Fibroblast of lung (primary cell): Measurements from ENCODE around the gene OAT. TPM values are rescaled to one million over a fixed set of nuclear protein-coding genes. Genes with fewer than 3 reads are reported as not detected.

Source experiments
- DNase-seq, 2 donors: peaks; one replicate each; pipeline versions ENCODE4 v3.0.0 to v3.0.0-alpha.2; 2010; ENCODE audit warnings: low read depth in 2 of 2
- H2AFZ ChIP-seq: 2 replicates; pipeline ENCODE4 v1.5.1; 2012; ENCODE audit warnings: low read length, control low read depth, inconsistent platforms
- H3K27ac ChIP-seq: 2 replicates; pipeline ENCODE4 v1.5.1; 2011; ENCODE audit warnings: low read length, control low read depth; ENCODE audit not compliant: insufficient read depth
- H3K27me3 ChIP-seq: 2 replicates; pipeline ENCODE4 v1.5.1; 2011; ENCODE audit warnings: mild to moderate bottlenecking, low read length; ENCODE audit not compliant: control insufficient read depth, insufficient read depth
- H3K36me3 ChIP-seq: 2 replicates; pipeline ENCODE4 v1.5.1; 2011; ENCODE audit warnings: low read length; ENCODE audit not compliant: control insufficient read depth, insufficient read depth
- H3K4me1 ChIP-seq: 2 replicates; pipeline ENCODE4 v1.5.1; 2011; ENCODE audit warnings: low read length; ENCODE audit not compliant: control insufficient read depth, insufficient read depth; ENCODE audit errors: extremely low read depth
- H3K4me2 ChIP-seq: 2 replicates; pipeline ENCODE4 v1.5.1; 2011; ENCODE audit warnings: low read length, control low read depth; ENCODE audit not compliant: insufficient read depth; ENCODE audit errors: extremely low read depth
- H3K4me3 ChIP-seq, 4 experiments: fragments of 200-600 bp in 1 of 4; sonication (generic) in 1 of 4; replicated peaks in 1 of 4; 2 replicates each; pipeline ENCODE4 v1.5.1; 2011 to 2016; ENCODE audit warnings: low read length in 4 of 4, low read depth in 3 of 4, mild to moderate bottlenecking in 3 of 4, control low read depth in 2 of 4, inconsistent platforms in 1 of 4, mixed read lengths in 1 of 4; ENCODE audit not compliant: insufficient read depth in 1 of 4; ENCODE audit errors: control extremely low read depth in 1 of 4
- H3K79me2 ChIP-seq: 2 replicates; pipeline ENCODE4 v1.5.1; 2012; ENCODE audit warnings: mild to moderate bottlenecking, low read length, inconsistent platforms; ENCODE audit not compliant: control insufficient read depth, insufficient read depth
- H3K9ac ChIP-seq: 2 replicates; pipeline ENCODE4 v1.5.1; 2011; ENCODE audit warnings: mild to moderate bottlenecking, low read length, control low read depth; ENCODE audit not compliant: insufficient read depth
- H3K9me3 ChIP-seq: 2 replicates; pipeline ENCODE4 v1.5.1; 2012; ENCODE audit warnings: low read depth, low read length; ENCODE audit not compliant: control insufficient read depth, insufficient read depth
- H4K20me1 ChIP-seq: 2 replicates; pipeline ENCODE4 v1.5.1; 2011; ENCODE audit warnings: low read length; ENCODE audit not compliant: control insufficient read depth, insufficient read depth; ENCODE audit errors: extremely low read depth
- CTCF ChIP-seq, 2 donors: IDR thresholded peaks in 1 of 2; conservative IDR thresholded peaks in 1 of 2; 1 replicate in 1 of 2; 2 replicates in 1 of 2; pipeline ENCODE4 v1.5.1; 2011 to 2012; ENCODE audit warnings: low read length in 2 of 2, control low read depth in 1 of 2, inconsistent platforms in 1 of 2, low read depth in 1 of 2, mild to moderate bottlenecking in 1 of 2
- EZH2 ChIP-seq: IDR thresholded peaks from 2 replicates; pipeline ENCODE4 v1.5.1; 2012; ENCODE audit warnings: low read length, control low read depth, mild to moderate bottlenecking; ENCODE audit errors: missing control alignments
- polyA plus RNA-seq, 2 donors: library from polyadenylated mRNA; depleted of rRNA in 1 of 2; stranded (reverse) in 1 of 2; unstranded in 1 of 2; fragments of >200 nt; gene quantifications; 2 replicates each; pipeline ENCODE4 v1.2.1, GENCODE V29; 2011 to 2012; ENCODE audit warnings: missing spikeins in 1 of 2
- total RNA-seq: library from RNA; depleted of rRNA; stranded (reverse); fragments of >200 nt; gene quantifications from 2 replicates; pipeline ENCODE4 v1.2.1, GENCODE V29; 2014

Gene OAT
- total and polyA plus RNA-seq, 2 donors (not counting 1 experiment from before 2014, with no cell fraction given) = 147 to 227 TPM

GRCh38 chr10:124403548-124403947 lies 15.2 kb downstream of the OAT start:
- Histone ChIP-seq H3K9me3 (no peaks in the 10 kb centered on the region), H3K27ac (no peak overlapping the region), H3K79me2 (no peaks in the 10 kb centered on the region), H2AFZ (no peak overlapping the region), H4K20me1 (no peaks in the 10 kb centered on the region), H3K4me3 (no peak overlapping the region), H3K4me1 (no peaks in the 10 kb centered on the region), H3K9ac (no peak overlapping the region), H3K4me2 (no peak overlapping the region), H3K36me3 (peaks cover 9% of the 10 kb centered on the region), H3K27me3 (no peaks in the 10 kb centered on the region)
- peak; percentile 38 to 68 for TF ChIP-seq CTCF (conservative IDR thresholded peaks at IDR 0.05 in 1 of 2, IDR thresholded peaks at IDR 0.05 in 1 of 2; ENCODE audit: low read depth in 1 of 2, low read length in 2 of 2)
- no peak for TF ChIP-seq EZH2
- DNase-seq = peak; percentile 77 to 86

- H3K9me3 ChIP-seq = no peaks in the 10 kb centered on the region
These were observed 16.4 kb downstream of the OAT start for GRCh38 chr10:124402273-124402672.

GRCh38 chr10:124401633-124402032 lies 17.1 kb downstream of the OAT start:
- Histone ChIP-seq H2AFZ (no peak overlapping the region), H3K9me3 (no peaks in the 10 kb centered on the region), H3K4me2 (no peak overlapping the region), H3K4me3 (no peak overlapping the region), H3K27me3 (no peaks in the 10 kb centered on the region), H3K4me1 (no peaks in the 10 kb centered on the region), H4K20me1 (no peaks in the 10 kb centered on the region), H3K27ac (no peak overlapping the region), H3K79me2 (no peaks in the 10 kb centered on the region), H3K36me3 (peaks cover 9% of the 10 kb centered on the region), H3K9ac (no peak overlapping the region)
- no peak for TF ChIP-seq CTCF (conservative IDR thresholded peaks at IDR 0.05 in 1 of 2, IDR thresholded peaks at IDR 0.05 in 1 of 2; ENCODE audit: low read depth in 1 of 2, low read length in 2 of 2)
- TF ChIP-seq EZH2 = no peak
- DNase-seq = no peak

More at GRCh38 chr10:124402273-124402672, 16.4 kb downstream of the OAT start:
- Histone ChIP-seq H3K79me2 (no peaks in the 10 kb centered on the region), H3K9ac (no peak overlapping the region), H3K27me3 (no peaks in the 10 kb centered on the region), H3K4me1 (no peaks in the 10 kb centered on the region), H3K27ac (no peak overlapping the region), H3K36me3 (peaks cover 9% of the 10 kb centered on the region), H3K4me3 (no peak overlapping the region), H4K20me1 (no peaks in the 10 kb centered on the region), H2AFZ (no peak overlapping the region), H3K4me2 (no peak overlapping the region)
- DNase-seq = no peak
- TF ChIP-seq EZH2 (no peak), CTCF (conservative IDR thresholded peaks at IDR 0.05 in 1 of 2, IDR thresholded peaks at IDR 0.05 in 1 of 2; ENCODE audit: low read depth in 1 of 2, low read length in 2 of 2) (no peak)
